Bronchial epithelial cell (primary cell): ENCODE measurements around the gene KMT5B. TPM values are rescaled to one million over a fixed set of nuclear protein-coding genes. Genes with fewer than 3 reads are reported as not detected.

ENCODE experiments used
- DNase-seq: peaks from one replicate; pipeline ENCODE4 v3.0.0-alpha.2; 2010; ENCODE audit warnings: low read depth
- FAIRE-seq: peaks from 2 replicates; lab custom pipeline; 2011; peaks lifted over from hg19 to GRCh38; lab: Jason Lieb, UNC
- H3K27me3 ChIP-seq: 2 replicates; pipeline ENCODE4 v1.5.1; 2011; ENCODE audit warnings: low read length; ENCODE audit not compliant: control insufficient read depth, insufficient read depth
- H3K36me3 ChIP-seq: 2 replicates; pipeline ENCODE4 v1.5.1; 2011; ENCODE audit warnings: low read length; ENCODE audit not compliant: control insufficient read depth, insufficient read depth
- H3K4me3 ChIP-seq: 2 replicates; pipeline ENCODE4 v1.5.1; 2011; ENCODE audit warnings: mild to moderate bottlenecking, low read depth, low read length, control low read depth
- CTCF ChIP-seq: IDR thresholded peaks from 2 replicates; pipeline ENCODE4 v1.5.1; 2011; ENCODE audit warnings: mild to moderate bottlenecking, moderate library complexity, low read length, control low read depth, inconsistent platforms; ENCODE audit not compliant: insufficient read depth, severe bottlenecking
- total RNA-seq: library from RNA; depleted of rRNA; stranded (reverse); fragments of >200 nt; gene quantifications from 2 replicates; pipeline ENCODE4 v1.2.1, GENCODE V29; 2014

Gene KMT5B
- total RNA-seq, 1 donor from 2014 or later = 35.8 TPM

GRCh38 chr11:68118706-68119448, 94.2 kb downstream of the KMT5B start:
- Histone ChIP-seq H3K4me3 (no peak overlapping the region), H3K36me3 (no peaks in the 10 kb centered on the region), H3K27me3 (no peaks in the 10 kb centered on the region)
- DNase-seq (no peak), FAIRE-seq (no peak)
- TF ChIP-seq CTCF = no peak

- no peak for TF ChIP-seq CTCF
- Histone ChIP-seq H3K36me3 (no peaks in the 10 kb centered on the region), H3K27me3 (no peaks in the 10 kb centered on the region), H3K4me3 (no peak overlapping the region)
- FAIRE-seq = no peak
- no peak for DNase-seq
Measured at GRCh38 chr11:68117853-68118470, 95.1 kb downstream of the KMT5B start.

- Histone ChIP-seq H3K36me3 (no peaks in the 10 kb centered on the region), H3K27me3 (no peaks in the 10 kb centered on the region), H3K4me3 (no peak overlapping the region)
- no peak for TF ChIP-seq CTCF
- DNase-seq (no peak), FAIRE-seq (no peak)
Measured at GRCh38 chr11:68116974-68117373, 96.1 kb downstream of the KMT5B start.

GRCh38 chr11:68116126-68116525, 97.0 kb downstream of the KMT5B start:
- TF ChIP-seq CTCF = no peak
- DNase-seq = no peak
- FAIRE-seq = no peak
- Histone ChIP-seq H3K4me3 (no peak overlapping the region), H3K27me3 (no peaks in the 10 kb centered on the region), H3K36me3 (no peaks in the 10 kb centered on the region)

- Histone ChIP-seq H3K27me3 (no peaks in the 10 kb centered on the region), H3K36me3 (no peaks in the 10 kb centered on the region), H3K4me3 (no peak overlapping the region)
- no peak for DNase-seq
- FAIRE-seq = no peak
- no peak for TF ChIP-seq CTCF
Measured at GRCh38 chr11:68115285-68115684, 97.8 kb downstream of the KMT5B start.
